22Rv1 (cell line): ENCODE measurements around the gene CCDC85A.
A peak's percentile ranks its signal among the peaks of the same experiment; 100 is the strongest.

Experiments used
- H3K27ac ChIP-seq: fragments of 450-650 bp; 2 replicates; pipeline ENCODE4 v1.5.1; 2017
- ZFX ChIP-seq: fragments of 450-650 bp; IDR thresholded peaks from 2 replicates; pipeline ENCODE4 v1.6.1; 2017; ENCODE audit warnings: antibody characterized with exemption, borderline replicate concordance
- TF ChIP-seq, protein P1 (sequence below): fragments of 450-650 bp; IDR thresholded peaks from 2 replicates; pipeline ENCODE4 v1.5.1; 2017; ENCODE audit warnings: mild to moderate bottlenecking

The CCDC85A gene

DNA sequence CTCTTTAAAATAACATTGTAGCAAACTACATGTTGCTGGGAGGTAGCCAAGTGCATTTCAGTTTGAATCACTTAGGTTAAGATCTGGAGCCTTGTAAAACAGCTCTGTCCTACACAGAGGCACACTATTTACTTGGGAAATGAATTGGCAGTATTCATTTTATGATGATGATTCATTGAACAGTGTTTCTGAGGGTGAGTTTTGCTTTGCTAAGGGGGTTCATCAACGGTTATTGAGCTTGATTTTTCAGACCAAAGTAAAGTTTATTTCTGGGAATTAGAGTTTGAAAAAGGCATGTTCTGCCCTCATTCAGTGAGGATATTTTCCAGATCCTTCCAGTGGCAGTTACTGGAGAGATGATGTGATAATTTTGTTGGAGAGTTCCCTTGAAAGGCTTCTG lies 55.6 kb downstream of the CCDC85A start:
- peak overlapping the region; percentile 33 for H3K27ac ChIP-seq

DNA sequence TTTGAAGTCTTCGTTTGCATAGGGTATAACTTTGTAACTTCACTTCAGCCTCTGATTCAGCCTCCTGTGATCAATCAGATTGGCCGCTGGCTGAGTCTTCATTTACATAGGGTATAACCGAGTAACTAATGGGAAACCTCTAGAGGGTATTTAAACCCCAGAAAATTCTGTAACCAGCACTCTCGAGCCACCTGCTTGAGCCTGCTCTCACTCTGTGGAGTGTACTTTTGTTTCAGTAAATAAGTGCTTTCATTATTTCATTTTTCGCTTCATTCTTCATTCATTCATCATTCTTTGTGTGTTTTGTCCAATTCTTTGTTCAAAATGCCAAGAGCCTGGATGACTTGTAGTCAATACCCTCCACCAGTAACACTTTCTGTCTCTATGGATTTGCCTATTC lies 56.4 kb downstream of the CCDC85A start:
- TF ChIP-seq, protein P1, sequence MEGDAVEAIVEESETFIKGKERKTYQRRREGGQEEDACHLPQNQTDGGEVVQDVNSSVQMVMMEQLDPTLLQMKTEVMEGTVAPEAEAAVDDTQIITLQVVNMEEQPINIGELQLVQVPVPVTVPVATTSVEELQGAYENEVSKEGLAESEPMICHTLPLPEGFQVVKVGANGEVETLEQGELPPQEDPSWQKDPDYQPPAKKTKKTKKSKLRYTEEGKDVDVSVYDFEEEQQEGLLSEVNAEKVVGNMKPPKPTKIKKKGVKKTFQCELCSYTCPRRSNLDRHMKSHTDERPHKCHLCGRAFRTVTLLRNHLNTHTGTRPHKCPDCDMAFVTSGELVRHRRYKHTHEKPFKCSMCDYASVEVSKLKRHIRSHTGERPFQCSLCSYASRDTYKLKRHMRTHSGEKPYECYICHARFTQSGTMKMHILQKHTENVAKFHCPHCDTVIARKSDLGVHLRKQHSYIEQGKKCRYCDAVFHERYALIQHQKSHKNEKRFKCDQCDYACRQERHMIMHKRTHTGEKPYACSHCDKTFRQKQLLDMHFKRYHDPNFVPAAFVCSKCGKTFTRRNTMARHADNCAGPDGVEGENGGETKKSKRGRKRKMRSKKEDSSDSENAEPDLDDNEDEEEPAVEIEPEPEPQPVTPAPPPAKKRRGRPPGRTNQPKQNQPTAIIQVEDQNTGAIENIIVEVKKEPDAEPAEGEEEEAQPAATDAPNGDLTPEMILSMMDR, result no peak
- TF ChIP-seq ZFX, result no peak
- peak overlapping the region; percentile 33; the same call in 1 of the 2 replicates for H3K27ac ChIP-seq

More for the DNA sequence above, 55.6 kb downstream of the CCDC85A start:
- TF ChIP-seq ZFX, result no peak
- TF ChIP-seq, protein P1, result no peak

DNA sequence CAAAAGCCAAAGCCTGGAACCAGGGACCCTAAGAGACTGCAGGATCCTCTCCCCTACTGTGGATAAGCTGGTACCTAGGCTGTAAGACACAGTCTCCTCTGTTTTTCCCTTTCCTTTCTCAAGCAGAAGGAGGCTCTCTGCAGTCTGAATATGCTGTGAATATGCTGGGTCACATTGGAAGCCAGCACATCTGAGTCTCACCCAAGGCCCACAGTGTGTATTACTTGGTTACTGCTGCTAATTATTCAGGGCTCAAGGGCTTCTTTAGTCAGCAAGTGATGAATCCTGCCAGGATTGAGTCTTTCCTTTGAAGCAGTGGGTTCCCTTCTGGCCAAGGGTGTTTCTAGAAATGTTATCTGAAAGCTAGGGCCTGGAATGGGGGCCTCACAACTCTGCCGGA lies 60.7 kb downstream of the CCDC85A start:
- TF ChIP-seq, protein P1, result no peak
- no peak for TF ChIP-seq ZFX
- H3K27ac ChIP-seq, result no peak overlapping the region

DNA sequence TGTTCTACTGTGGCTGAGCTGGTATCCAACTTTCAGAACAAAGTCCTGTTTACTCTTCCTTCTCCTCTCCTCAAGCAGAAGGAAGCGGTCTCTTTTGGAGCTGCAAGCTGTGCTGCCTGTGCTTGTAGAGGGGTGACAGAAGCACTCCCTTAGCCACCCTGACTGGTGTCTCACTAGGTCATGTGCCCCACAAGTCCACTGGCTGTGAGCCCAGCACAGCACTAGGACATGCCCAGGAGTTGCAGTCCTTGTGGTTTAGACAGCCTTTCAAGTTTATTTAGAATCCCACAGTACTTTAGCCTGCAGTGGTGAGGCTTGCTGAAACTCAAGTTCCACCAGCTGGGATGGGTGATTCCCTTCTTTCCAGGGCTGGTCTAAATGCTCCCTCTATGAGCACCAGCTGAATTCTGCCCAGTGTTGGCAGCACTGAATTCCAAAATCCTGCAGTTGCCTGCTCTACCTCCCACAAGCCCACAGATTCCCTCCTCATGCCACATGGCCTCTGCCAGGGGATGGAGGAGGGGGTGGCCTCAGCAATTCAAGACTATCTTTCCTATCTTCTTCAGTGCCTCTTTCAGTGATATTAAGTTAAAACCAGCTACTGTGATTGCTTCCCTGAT lies 61.2 kb downstream of the CCDC85A start:
- no peak for TF ChIP-seq ZFX
- TF ChIP-seq, protein P1, result no peak
- H3K27ac ChIP-seq, result no peak overlapping the region

DNA sequence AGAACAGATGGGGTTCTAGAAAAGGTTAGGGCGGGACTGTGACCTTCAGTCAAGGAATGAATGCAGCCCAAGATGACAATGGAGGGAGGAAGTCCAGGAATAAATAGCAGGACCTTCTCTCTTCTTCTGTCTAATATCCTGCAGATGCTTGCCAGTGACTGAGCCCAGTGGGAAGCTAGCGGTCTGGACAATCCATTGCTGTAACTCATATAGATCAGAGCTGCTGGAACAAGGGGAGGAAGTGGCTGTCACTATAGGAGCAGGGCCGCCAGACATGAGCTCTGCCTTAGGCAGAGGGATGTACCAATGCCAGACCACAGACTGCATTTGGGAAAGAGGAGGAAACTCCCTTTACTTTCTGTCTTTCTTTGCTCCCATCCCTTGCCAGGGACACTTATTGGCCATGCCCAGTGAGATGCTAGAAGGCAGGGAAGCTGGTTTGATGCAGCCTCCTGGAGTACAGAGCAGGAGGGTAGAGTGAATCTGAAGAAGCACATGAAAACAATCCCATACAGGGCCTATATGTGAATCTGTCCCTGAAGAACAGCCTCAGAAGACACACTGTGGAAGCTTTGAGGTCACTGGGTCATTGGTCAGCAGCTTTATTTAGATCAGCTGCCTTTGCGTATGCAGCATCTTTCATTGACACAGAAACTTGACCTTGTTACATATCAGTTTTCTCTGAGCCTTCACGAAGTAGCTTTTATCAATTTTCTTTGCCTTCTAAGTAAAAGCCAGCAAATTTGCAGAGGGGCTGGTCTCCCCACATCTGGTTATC lies 65.4 kb downstream of the CCDC85A start:
- TF ChIP-seq, protein P1, result no peak
- TF ChIP-seq ZFX, result no peak
- H3K27ac ChIP-seq, result no peak overlapping the region

DNA sequence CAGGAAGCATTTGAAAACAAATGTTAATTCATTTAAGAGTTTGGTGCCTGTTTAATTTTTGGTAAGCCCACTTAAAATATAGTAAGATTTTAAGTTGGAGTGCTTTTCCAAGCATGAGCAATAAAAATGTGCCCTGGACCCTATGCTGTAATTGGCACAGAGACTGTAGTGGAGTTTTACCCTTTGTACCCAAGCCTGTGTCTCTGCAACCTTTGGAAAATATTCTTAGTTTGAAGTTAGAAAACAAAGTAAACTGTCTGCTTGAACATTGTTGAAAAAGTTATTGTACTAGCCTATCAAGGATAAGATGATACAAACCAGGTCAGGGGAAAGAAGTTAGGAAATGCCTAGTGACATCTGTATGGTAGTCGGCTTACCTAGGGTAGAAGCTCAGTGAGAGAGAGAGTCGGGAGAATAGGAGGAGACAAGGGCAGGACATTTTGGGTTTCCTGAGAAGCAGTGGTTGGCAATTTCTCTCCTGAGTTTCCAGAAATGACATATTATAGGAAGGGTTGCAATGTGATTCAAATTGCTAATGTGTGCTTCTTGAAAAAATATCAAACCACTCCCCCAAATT lies 66.5 kb downstream of the CCDC85A start:
- no peak for TF ChIP-seq ZFX
- TF ChIP-seq, protein P1, result no peak
- no peak overlapping the region for H3K27ac ChIP-seq

DNA sequence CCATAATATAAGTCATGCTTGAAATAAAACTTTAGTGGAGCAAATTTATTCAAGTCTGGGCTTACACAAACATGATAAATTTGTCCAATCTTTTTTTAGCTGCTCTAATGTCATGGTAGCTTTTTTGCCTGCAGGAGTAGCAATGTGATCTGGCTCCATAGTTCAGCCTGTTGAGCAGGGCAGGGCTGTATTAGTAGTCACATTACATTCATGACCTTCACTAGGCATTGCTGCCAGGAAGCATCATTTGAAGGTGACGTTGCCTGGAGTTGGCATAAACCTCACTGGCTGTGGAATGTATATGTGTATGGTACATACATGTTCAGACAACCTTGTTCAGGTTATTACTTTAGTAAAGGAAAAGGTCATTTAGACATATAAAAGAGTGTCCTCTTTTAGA lies 76.6 kb downstream of the CCDC85A start:
- TF ChIP-seq, protein P1, result no peak
- no peak for TF ChIP-seq ZFX
- no peak overlapping the region for H3K27ac ChIP-seq
